Measurements from ENCODE around the gene YWHAB. TPM values are rescaled to one million over a fixed set of nuclear protein-coding genes. Genes with fewer than 3 reads are reported as not detected.

YWHAB gene
- total RNA-seq, 1 experiment from 2014 or later, result 92.1 TPM

DNA sequence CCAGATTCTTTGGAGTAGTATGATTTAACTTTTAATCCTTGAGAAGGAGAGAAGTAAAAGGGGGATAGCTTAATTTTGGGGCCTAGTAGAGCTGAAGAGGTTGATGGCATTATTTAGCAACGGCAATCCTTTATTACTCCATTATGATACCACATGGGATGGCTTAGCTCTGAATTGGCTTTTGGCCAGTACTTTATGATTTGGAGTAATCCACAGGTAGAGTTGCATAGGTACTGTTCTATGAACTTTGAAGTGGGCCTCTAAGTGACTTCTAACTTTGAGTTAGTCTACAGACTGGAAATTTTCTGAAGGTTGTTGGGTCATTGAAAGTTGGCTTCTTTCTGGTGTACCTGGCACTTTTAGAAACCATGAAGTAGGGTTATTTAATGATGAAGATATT, 11.6 kb downstream of the YWHAB start:
- H3K4me3 ChIP-seq (ENCODE audit: low read length), result no peak overlapping the region
- DNase-seq, result no peak
- no peak overlapping the region for H3K9ac ChIP-seq (ENCODE audit: low read length)
- H3K4me2 ChIP-seq (ENCODE audit: low read depth, low read length, poor library complexity, severe bottlenecking), result no peak overlapping the region
- no peaks in the 10 kb centered on the region for H3K9me3 ChIP-seq (ENCODE audit: low read length)
- peaks cover 32% of the 10 kb centered on the region for H3K4me1 ChIP-seq (ENCODE audit: low read length)
- H3K79me2 ChIP-seq (ENCODE audit: low read length), result peaks cover 100% of the 10 kb centered on the region
- H3K27ac ChIP-seq (ENCODE audit: low read length), result no peak overlapping the region
- H4K20me1 ChIP-seq (ENCODE audit: insufficient read depth, low read depth, low read length), result peaks cover 81% of the 10 kb centered on the region
- no peak overlapping the region for H2AFZ ChIP-seq (ENCODE audit: low read length)
- H3K27me3 ChIP-seq (ENCODE audit: low read length), result no peaks in the 10 kb centered on the region
- H3K9me2 ChIP-seq (replicated peaks; ENCODE audit: insufficient read depth, low read length), result no peaks in the 10 kb centered on the region
- peaks cover 51% of the 10 kb centered on the region for H3K36me3 ChIP-seq (ENCODE audit: insufficient read depth, low read length)

DNA sequence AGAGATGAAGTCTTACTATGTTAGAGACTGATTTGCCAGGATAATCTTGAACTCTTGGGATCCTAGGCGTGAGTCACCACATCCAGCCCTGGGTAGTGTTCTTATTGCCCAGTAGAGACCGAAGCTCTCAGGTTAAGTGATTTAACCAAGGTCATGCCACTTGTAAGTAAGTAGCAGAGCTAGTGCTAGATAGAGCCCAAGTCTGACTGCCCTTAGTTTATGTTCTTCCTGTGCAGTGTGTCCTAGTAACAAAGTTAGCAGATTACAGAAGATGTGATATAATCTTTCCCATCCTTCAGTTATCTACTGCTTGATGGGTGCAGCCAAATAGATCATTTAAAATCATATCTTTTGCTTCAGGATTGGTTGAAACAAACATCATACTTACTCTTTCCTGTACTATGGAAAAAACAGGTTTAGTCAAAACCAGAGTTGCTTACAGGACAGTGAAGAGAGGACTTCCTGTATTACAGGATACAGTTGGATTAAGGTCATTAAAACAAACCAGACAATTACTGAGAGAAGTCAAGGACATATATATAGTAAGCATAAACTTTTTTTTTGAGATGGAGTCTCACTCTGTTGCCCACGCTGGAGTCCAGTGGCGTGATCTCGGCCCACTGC, 14.8 kb downstream of the YWHAB start:
- Histone ChIP-seq H3K27me3 (ENCODE audit: low read length) (no peaks in the 10 kb centered on the region), H3K4me1 (ENCODE audit: low read length) (peaks cover 22% of the 10 kb centered on the region), H3K9me3 (ENCODE audit: low read length) (no peaks in the 10 kb centered on the region), H3K36me3 (ENCODE audit: insufficient read depth, low read length) (peaks cover 64% of the 10 kb centered on the region; the same call in 1 of the 2 replicates), H3K4me3 (ENCODE audit: low read length) (no peak overlapping the region), H3K4me2 (ENCODE audit: low read depth, low read length, poor library complexity, severe bottlenecking) (no peak overlapping the region), H3K27ac (ENCODE audit: low read length) (no peak overlapping the region), H2AFZ (ENCODE audit: low read length) (no peak overlapping the region), H3K79me2 (ENCODE audit: low read length) (peaks cover 91% of the 10 kb centered on the region), H3K9ac (ENCODE audit: low read length) (no peak overlapping the region), H3K9me2 (replicated peaks; ENCODE audit: insufficient read depth, low read length) (no peaks in the 10 kb centered on the region), H4K20me1 (ENCODE audit: insufficient read depth, low read depth, low read length) (peaks cover 70% of the 10 kb centered on the region)
- DNase-seq, result no peak

DNA sequence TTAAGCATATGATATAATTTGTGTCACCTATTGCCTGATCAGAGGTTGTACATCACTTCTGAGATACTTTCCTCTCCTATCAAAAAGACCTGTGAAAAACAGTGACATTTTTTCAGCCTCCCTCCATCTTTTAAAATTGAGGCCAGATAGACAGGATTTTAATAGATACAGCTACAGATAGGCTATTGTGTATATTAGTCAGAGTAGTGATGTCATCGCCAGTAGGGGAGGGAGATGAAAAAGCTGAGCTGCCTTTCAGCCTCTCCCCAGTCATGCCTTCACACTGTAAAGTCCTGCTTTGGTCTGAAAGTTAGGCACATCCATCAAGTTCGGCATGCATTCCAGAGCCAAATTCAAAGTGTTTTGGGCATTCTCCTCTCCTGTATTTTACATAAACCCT, 16.5 kb downstream of the YWHAB start:
- no peaks in the 10 kb centered on the region for H3K9me2 ChIP-seq (replicated peaks; ENCODE audit: insufficient read depth, low read length)
- no peaks in the 10 kb centered on the region for H3K9me3 ChIP-seq (ENCODE audit: low read length)
- peaks cover 12% of the 10 kb centered on the region for H3K4me1 ChIP-seq (ENCODE audit: low read length)
- peaks cover 76% of the 10 kb centered on the region; the same call in 1 of the 2 replicates for H3K36me3 ChIP-seq (ENCODE audit: insufficient read depth, low read length)
- no peak overlapping the region for H2AFZ ChIP-seq (ENCODE audit: low read length)
- no peaks in the 10 kb centered on the region for H3K27me3 ChIP-seq (ENCODE audit: low read length)
- H3K27ac ChIP-seq (ENCODE audit: low read length), result no peak overlapping the region
- peaks cover 75% of the 10 kb centered on the region for H3K79me2 ChIP-seq (ENCODE audit: low read length)
- no peak for DNase-seq
- peaks cover 56% of the 10 kb centered on the region for H4K20me1 ChIP-seq (ENCODE audit: insufficient read depth, low read depth, low read length)
- H3K4me2 ChIP-seq (ENCODE audit: low read depth, low read length, poor library complexity, severe bottlenecking), result no peak overlapping the region
- no peak overlapping the region for H3K9ac ChIP-seq (ENCODE audit: low read length)
- H3K4me3 ChIP-seq (ENCODE audit: low read length), result no peak overlapping the region

DNA sequence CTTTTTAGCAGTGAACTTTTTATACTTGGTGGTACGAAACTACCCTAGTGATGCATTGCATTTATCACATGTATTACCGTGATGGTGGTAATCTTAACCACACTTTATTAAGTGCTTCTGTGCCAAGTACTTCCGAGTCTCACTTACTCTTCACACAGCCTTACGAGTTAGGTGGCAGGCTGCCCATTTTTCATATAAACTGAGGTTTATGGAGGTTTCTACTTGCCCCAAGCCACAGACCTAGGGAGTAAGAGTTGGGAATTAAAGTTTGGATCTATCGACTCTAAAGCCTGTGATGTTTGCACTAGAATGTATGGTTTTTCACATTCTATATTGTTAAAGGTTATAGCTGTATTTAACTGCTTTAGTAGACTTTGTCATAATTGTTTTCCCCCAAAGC, 18.9 kb downstream of the YWHAB start:
- Histone ChIP-seq H3K9me2 (replicated peaks; ENCODE audit: insufficient read depth, low read length) (no peaks in the 10 kb centered on the region), H3K27ac (ENCODE audit: low read length) (no peak overlapping the region), H3K4me2 (ENCODE audit: low read depth, low read length, poor library complexity, severe bottlenecking) (no peak overlapping the region), H4K20me1 (ENCODE audit: insufficient read depth, low read depth, low read length) (peaks cover 34% of the 10 kb centered on the region), H3K36me3 (ENCODE audit: insufficient read depth, low read length) (peaks cover 76% of the 10 kb centered on the region; the same call in 1 of the 2 replicates), H3K4me3 (ENCODE audit: low read length) (no peak overlapping the region), H3K27me3 (ENCODE audit: low read length) (no peaks in the 10 kb centered on the region), H3K4me1 (ENCODE audit: low read length) (peaks cover 5% of the 10 kb centered on the region), H3K79me2 (ENCODE audit: low read length) (peaks cover 51% of the 10 kb centered on the region), H3K9me3 (ENCODE audit: low read length) (no peaks in the 10 kb centered on the region), H3K9ac (ENCODE audit: low read length) (no peak overlapping the region), H2AFZ (ENCODE audit: low read length) (no peak overlapping the region)
- DNase-seq, result no peak

DNA sequence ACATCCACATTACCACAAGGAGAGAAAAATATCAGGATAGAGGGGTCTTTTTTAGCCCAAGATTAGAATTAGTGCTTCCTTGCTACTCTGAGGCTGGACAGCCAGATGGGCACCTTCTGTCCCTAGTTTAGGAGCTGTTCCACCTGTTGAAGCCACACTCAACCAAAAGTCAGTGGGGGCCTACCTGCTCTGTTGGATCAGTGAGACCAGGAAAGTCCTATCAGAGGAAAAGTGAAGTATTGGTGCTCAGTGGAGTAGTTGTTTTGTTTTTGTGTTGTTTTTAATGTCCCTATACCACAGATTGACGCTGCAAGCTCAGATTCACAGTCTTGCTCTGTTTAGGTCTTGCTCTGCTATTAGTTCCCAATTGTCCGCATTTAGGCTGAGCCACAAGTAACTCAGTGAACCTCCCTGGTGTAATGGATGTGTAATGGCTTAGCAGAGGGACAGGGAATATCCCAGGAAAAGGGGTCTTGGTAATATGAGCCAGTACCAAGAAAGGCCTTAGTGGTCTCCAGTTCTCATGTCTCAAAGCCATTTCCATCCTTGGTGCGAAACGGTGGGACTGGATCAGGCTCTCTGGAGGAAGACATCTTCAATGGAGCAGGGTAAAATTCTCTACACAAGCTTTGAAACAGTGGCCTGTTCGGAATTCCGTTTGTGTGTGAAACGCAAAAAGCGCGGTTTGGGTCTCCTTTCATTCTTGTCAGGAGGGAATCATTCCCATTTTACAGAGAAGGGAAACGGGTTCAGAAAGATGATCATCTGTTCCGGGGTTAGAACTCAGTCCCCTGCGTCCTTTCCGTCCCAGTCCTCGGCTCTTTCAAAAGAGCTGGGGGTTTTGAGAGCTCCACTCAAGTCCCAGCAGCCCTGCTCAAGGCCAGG, 23.7 kb downstream of the YWHAB start:
- Histone ChIP-seq H4K20me1 (ENCODE audit: insufficient read depth, low read depth, low read length) (peaks cover 3% of the 10 kb centered on the region; the same call in 1 of the 2 replicates), H3K27ac (ENCODE audit: low read length) (no peak overlapping the region), H3K9ac (ENCODE audit: low read length) (peak overlapping the region; percentile 87), H3K9me2 (replicated peaks; ENCODE audit: insufficient read depth, low read length) (no peaks in the 10 kb centered on the region), H2AFZ (ENCODE audit: low read length) (no peak overlapping the region), H3K4me1 (ENCODE audit: low read length) (peaks cover 14% of the 10 kb centered on the region), H3K4me3 (ENCODE audit: low read length) (peak overlapping the region; percentile 89), H3K27me3 (ENCODE audit: low read length) (no peaks in the 10 kb centered on the region), H3K79me2 (ENCODE audit: low read length) (peaks cover 28% of the 10 kb centered on the region), H3K36me3 (ENCODE audit: insufficient read depth, low read length) (peaks cover 54% of the 10 kb centered on the region; the same call in 1 of the 2 replicates), H3K4me2 (ENCODE audit: low read depth, low read length, poor library complexity, severe bottlenecking) (peak overlapping the region; percentile 91), H3K9me3 (ENCODE audit: low read length) (no peaks in the 10 kb centered on the region)
- no peak for DNase-seq

DNA sequence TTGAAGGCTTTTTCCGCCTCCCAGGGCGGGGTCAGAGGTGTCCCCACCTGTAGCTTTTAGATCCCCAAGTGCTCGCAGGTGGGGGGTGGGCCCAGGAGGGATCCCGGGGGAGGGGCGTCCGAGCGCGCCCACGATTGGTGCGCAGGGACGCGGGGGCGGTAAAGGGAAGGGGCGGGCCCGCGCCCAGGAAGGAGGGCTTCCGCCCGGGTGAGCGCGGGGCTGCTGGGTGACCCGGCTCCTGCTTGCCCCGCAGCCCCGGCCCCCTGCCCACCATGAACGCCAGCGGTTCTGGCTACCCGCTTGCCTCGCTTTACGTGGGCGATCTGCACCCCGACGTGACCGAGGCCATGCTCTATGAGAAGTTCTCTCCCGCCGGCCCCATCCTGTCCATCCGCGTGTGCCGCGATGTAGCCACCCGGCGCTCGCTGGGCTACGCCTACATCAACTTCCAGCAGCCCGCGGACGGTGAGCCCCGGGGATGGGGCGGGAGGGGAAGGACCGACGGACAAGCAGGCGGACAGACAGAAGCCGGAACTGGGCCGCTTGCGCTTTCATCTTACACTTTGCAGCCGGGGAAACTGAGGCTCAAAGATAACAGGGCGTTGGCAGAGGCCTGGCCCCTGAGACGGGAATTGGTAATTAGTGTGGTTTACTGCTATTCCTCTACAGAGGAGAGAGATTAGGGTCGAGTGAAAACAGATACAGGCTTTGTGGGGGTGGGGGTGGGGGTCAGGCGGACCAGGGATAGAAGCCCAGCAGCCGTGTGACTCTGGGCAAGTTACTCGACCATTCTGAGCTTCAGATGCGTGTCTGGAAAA, 24.6 kb downstream of the YWHAB start, which contains the start of gene PABPC1L:
Gene PABPC1L, plus strand, starts transcription at position 189 of the 818 bp plus-strand sequence. Its CDS starts 84 bp downstream, at position 273.
- Histone ChIP-seq H3K4me2 (ENCODE audit: low read depth, low read length, poor library complexity, severe bottlenecking) (peak within 1 kb of the TSS; percentile 91), H3K79me2 (ENCODE audit: low read length) (peaks cover 21% of the 10 kb centered on the region), H3K27me3 (ENCODE audit: low read length) (no peaks in the 10 kb centered on the region), H3K27ac (ENCODE audit: low read length) (peak within 1 kb of the TSS; percentile 11; the same call in 1 of the 2 replicates), H4K20me1 (ENCODE audit: insufficient read depth, low read depth, low read length) (peaks cover 2% of the 10 kb centered on the region; the same call in 1 of the 2 replicates), H3K9me3 (ENCODE audit: low read length) (no peaks in the 10 kb centered on the region), H3K4me1 (ENCODE audit: low read length) (peaks cover 14% of the 10 kb centered on the region), H3K36me3 (ENCODE audit: insufficient read depth, low read length) (peaks cover 46% of the 10 kb centered on the region; the same call in 1 of the 2 replicates), H3K9me2 (replicated peaks; ENCODE audit: insufficient read depth, low read length) (no peaks in the 10 kb centered on the region), H3K9ac (ENCODE audit: low read length) (peak within 1 kb of the TSS; percentile 87), H3K4me3 (ENCODE audit: low read length) (peak within 1 kb of the TSS; percentile 89), H2AFZ (ENCODE audit: low read length) (peak within 1 kb of the TSS; percentile 64; the same call in 1 of the 2 replicates)
- DNase-seq, result peak; percentile 93

DNA sequence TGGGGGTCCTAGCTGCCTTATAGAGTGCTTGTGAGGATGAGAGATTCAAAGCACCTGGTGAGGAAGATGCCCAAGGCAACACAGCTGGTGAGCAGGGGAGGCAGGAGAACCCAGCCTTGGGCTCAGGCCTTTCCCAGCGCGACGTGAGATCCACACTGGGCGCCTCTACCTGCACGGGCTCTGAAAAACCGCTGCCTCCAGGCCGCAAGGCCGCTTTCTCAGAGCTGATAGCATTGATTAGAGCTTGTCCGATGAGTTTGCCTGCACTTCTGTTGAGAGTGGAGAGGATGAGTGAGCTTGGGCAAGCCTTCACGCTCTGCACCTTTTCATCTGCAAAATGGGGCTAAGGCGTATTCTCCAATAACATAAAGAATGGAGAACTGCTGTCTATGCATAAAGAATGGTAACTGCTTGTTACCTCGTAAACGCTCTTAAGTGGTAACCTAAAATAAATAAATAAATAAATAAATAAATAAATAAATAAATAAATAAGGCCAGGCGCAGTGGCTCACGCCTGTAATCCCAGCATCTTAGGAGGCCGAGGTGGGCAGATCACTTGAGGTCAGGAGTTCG, 25.3 kb downstream of the YWHAB start:
- no peak overlapping the region for H2AFZ ChIP-seq (ENCODE audit: low read length)
- H3K27ac ChIP-seq (ENCODE audit: low read length), result no peak overlapping the region; the same call in 1 of the 2 replicates
- peaks cover 18% of the 10 kb centered on the region for H3K79me2 ChIP-seq (ENCODE audit: low read length)
- H3K9ac ChIP-seq (ENCODE audit: low read length), result peak overlapping the region; percentile 87
- H3K9me2 ChIP-seq (replicated peaks; ENCODE audit: insufficient read depth, low read length), result no peaks in the 10 kb centered on the region
- H3K4me1 ChIP-seq (ENCODE audit: low read length), result peaks cover 14% of the 10 kb centered on the region
- peak overlapping the region; percentile 89 for H3K4me3 ChIP-seq (ENCODE audit: low read length)
- no peaks in the 10 kb centered on the region for H3K9me3 ChIP-seq (ENCODE audit: low read length)
- no peaks in the 10 kb centered on the region for H4K20me1 ChIP-seq (ENCODE audit: insufficient read depth, low read depth, low read length)
- H3K4me2 ChIP-seq (ENCODE audit: low read depth, low read length, poor library complexity, severe bottlenecking), result peak overlapping the region; percentile 91
- no peak for DNase-seq
- peaks cover 39% of the 10 kb centered on the region; the same call in 1 of the 2 replicates for H3K36me3 ChIP-seq (ENCODE audit: insufficient read depth, low read length)
- no peaks in the 10 kb centered on the region for H3K27me3 ChIP-seq (ENCODE audit: low read length)

All from Karpas-422 (cell line).